Measurements from ENCODE around the gene SYT12. TPM values are rescaled to one million over a fixed set of nuclear protein-coding genes. Genes with fewer than 3 reads are reported as not detected.

Gene SYT12
- total RNA-seq, 1 experiment from 2014 or later = 1.9 TPM

DNA sequence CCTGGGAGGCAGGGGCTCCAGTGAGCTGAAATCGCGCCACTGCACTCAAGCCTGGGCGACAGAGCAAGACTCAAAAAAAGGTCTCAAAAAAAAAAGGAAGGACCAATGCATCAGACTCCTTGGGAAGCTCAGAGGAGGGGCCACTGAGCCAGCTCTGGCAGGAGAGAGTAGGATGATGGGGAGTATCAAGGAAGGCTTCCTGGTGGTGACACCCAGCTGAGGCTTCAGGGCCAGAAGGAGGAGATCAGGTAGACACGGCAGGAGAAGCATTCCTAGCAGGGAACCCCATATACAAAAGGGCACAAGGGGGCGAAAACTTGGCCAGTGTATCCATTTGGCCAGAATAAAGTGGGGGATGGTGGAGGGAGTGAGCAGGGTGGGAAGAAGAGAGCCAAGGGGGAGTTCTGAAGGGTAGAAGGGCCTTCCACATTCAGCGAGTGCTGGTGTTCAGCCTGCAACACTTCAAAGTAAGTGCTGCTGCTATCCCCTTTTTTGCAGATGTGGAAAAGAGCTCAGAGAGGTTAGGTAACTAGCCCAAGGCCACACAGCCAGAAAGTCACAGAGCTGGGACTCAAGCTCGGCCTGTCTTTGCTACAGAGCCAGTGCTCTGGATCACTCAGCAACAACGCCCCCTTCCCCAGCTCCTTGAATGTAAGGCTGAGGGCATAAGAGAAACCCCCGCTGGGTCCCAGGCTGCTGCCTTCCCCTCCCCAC lies 28.4 kb downstream of the SYT12 start:
- Histone ChIP-seq H3K23ac (ENCODE audit: insufficient read length, low read depth, low read length) (no peak overlapping the region), H4K5ac (ENCODE audit: insufficient read length, low read depth, low read length) (no peak overlapping the region), H3K9me3 (ENCODE audit: control insufficient read depth, low read depth, low read length) (no peaks in the 10 kb centered on the region), H3K9ac (ENCODE audit: extremely low read depth, insufficient read length, low read length) (no peak overlapping the region), H2BK12ac (ENCODE audit: insufficient read length, low read depth, low read length) (no peak overlapping the region), H3K27me3 (ENCODE audit: insufficient read depth, low read length) (no peaks in the 10 kb centered on the region), H3K18ac (ENCODE audit: insufficient read length, low read depth, low read length) (no peak overlapping the region), H2AK5ac (ENCODE audit: insufficient read length, low read length) (no peak overlapping the region), H3K56ac (ENCODE audit: insufficient read length, low read depth, low read length) (no peak overlapping the region), H3K79me2 (ENCODE audit: insufficient read depth, low read length) (no peaks in the 10 kb centered on the region), H4K8ac (replicated peaks; ENCODE audit: insufficient read length, low read depth, low read length) (no peak overlapping the region), H3K79me1 (ENCODE audit: insufficient read depth, low read depth, low read length, poor library complexity, severe bottlenecking) (no peaks in the 10 kb centered on the region), H3K27ac (ENCODE audit: insufficient read length, low read depth, low read length) (no peak overlapping the region), H2AFZ (ENCODE audit: low read length) (no peak overlapping the region), H3K4ac (ENCODE audit: low read depth, low read length) (no peak overlapping the region), H2BK20ac (ENCODE audit: low read depth, low read length, poor library complexity, severe bottlenecking) (no peak overlapping the region), H3K14ac (ENCODE audit: insufficient read depth, low read length) (no peak overlapping the region), H2BK15ac (ENCODE audit: low read depth, low read length) (no peak overlapping the region), H4K20me1 (ENCODE audit: control insufficient read depth, insufficient read depth, insufficient read length) (no peaks in the 10 kb centered on the region), H4K91ac (ENCODE audit: insufficient read length, low read depth, low read length) (no peak overlapping the region), H2BK120ac (ENCODE audit: low read depth, low read length, poor library complexity, severe bottlenecking) (no peak overlapping the region), H2BK5ac (ENCODE audit: insufficient read length, low read length) (no peak overlapping the region), H3T11ph (ENCODE audit: low read length) (no peak overlapping the region), H3K4me1 (ENCODE audit: insufficient read depth, low read length) (no peaks in the 10 kb centered on the region; the same call in 1 of the 2 replicates), H3K23me2 (ENCODE audit: insufficient read length, low read depth, low read length, poor library complexity, severe bottlenecking) (no peaks in the 10 kb centered on the region), H3K4me2 (ENCODE audit: insufficient read depth, insufficient read length, low read length) (no peak overlapping the region)
- H3K4me1 Mint-ChIP-seq = peaks cover 18 to 40% of the 10 kb centered on the region in 2 experiments
- TF ChIP-seq, protein P1, sequence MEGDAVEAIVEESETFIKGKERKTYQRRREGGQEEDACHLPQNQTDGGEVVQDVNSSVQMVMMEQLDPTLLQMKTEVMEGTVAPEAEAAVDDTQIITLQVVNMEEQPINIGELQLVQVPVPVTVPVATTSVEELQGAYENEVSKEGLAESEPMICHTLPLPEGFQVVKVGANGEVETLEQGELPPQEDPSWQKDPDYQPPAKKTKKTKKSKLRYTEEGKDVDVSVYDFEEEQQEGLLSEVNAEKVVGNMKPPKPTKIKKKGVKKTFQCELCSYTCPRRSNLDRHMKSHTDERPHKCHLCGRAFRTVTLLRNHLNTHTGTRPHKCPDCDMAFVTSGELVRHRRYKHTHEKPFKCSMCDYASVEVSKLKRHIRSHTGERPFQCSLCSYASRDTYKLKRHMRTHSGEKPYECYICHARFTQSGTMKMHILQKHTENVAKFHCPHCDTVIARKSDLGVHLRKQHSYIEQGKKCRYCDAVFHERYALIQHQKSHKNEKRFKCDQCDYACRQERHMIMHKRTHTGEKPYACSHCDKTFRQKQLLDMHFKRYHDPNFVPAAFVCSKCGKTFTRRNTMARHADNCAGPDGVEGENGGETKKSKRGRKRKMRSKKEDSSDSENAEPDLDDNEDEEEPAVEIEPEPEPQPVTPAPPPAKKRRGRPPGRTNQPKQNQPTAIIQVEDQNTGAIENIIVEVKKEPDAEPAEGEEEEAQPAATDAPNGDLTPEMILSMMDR (conservative IDR thresholded peaks at IDR 0.05) = no peak
- no peaks in the 10 kb centered on the region for H3K36me3 Mint-ChIP-seq (ENCODE audit: insufficient read depth in 1 of 3, low read depth in 3 of 3)
- no CpG with 5 or more reads among the region's 9 CpGs for WGBS (ENCODE audit: extremely low coverage, insufficient read length, low lambda C conversion rate)
- H3K27ac Mint-ChIP-seq = peak overlapping the region in 1 of 3 experiments; percentile 34; a peak in 1 of 7 replicates
- DNase-seq = no peak
- no peaks in the 10 kb centered on the region for H3K9me3 Mint-ChIP-seq
- H3K4me3 Mint-ChIP-seq = no peak overlapping the region
- no peaks in the 10 kb centered on the region; the same call in none of the 2 replicates for H3K27me3 Mint-ChIP-seq (ENCODE audit: low read depth)
